HEK293 (cell line): ENCODE results near the gene KCNQ1.

ENCODE experiments used
- ZNF549 ChIP-seq: fragments of 450-650 bp; IDR thresholded peaks from 2 replicates; pipeline ENCODE4 v1.5.1; 2018; ENCODE audit warnings: missing biosample characterization, missing genetic modification characterization, mild to moderate bottlenecking, inconsistent platforms, moderate library complexity
- ZNF664 ChIP-seq: fragments of 450-650 bp; formaldehyde crosslinking; IDR thresholded peaks from 2 replicates; pipeline ENCODE4 v1.5.1; 2016; ENCODE audit warnings: missing biosample characterization, missing genetic modification characterization

GRCh38 chr11:2512431-2513407, 67.9 kb downstream of the KCNQ1 start:
- no peak for TF ChIP-seq ZNF549 (tag by site-specific recombination)
- no peak for TF ChIP-seq ZNF664 (tag by site-specific recombination)
